GM21825 (cell line): ENCODE data around the gene TRAPPC13.
"Not testable (repeated sequence)": the region's sequence is repeated elsewhere in the genome, so short reads cannot be mapped to it uniquely, and the experiment has no call there.

Experiments used
- ATAC-seq: cut with Tn5 transposase; IDR thresholded peaks from one replicate; pipeline ENCODE4 v1.9.1; 2021; ENCODE audit warnings: mild to moderate bottlenecking, moderate library complexity; ENCODE audit not compliant: unreplicated experiment

The TRAPPC13 gene, protein sequence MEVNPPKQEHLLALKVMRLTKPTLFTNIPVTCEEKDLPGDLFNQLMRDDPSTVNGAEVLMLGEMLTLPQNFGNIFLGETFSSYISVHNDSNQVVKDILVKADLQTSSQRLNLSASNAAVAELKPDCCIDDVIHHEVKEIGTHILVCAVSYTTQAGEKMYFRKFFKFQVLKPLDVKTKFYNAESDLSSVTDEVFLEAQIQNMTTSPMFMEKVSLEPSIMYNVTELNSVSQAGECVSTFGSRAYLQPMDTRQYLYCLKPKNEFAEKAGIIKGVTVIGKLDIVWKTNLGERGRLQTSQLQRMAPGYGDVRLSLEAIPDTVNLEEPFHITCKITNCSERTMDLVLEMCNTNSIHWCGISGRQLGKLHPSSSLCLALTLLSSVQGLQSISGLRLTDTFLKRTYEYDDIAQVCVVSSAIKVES

DNA sequence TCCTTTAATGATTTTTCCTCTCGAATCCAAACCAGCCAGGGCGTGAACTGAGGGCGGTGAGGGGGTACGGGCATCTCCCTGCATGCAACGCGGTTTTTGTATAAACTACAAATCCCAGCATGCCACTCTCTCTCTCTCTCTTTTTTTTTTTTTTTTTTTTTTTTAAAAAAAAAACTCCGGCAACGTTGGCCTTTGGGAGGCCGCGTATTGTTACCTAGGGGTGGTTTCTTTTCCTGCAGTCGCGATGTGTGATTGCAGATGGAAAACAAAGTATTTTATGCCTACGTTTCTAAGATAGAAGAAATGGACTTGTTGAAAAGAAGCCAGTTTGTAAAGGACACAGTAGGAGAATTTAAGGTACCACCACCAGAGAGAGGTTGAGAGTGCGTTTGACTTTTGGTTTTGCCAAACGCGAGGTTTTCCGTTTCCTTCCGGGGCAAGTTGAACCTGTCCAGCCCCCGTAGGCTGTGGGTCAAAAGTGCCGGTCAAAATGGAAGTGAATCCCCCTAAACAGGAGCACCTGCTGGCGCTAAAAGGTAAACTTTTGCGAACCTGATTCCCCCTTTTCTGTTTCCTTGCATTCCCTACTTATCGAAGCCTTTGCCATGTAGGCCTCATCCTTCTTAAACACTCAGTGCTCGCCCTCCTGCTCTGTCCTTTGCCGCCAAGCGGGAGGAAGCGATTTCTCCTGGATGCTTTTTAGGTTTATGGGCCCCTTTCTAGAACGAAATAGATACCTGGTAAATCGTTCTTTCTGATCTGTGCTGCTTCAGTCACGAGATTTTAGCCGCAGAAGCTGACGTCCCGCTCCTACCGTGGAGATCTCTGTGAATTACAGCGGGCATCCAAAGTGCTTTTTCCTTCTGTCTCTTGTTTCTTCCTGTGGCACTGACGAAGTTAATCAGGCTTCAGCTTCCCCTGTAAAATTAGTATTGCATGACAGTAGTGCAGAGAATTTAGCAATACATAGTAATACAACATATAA, at the start of gene TRAPPC13, which contains the start of gene SHLD3:
TSS of gene TRAPPC13 (plus strand) at position 457 of the 985 bp plus-strand sequence. CDS start at position 491, 34 bp downstream.
TSS of gene SHLD3 (plus strand) at position 457 of the 985 bp plus-strand sequence. CDS start 4,561 bp downstream, outside the sequence.
- ATAC-seq, result peak; percentile 65

DNA sequence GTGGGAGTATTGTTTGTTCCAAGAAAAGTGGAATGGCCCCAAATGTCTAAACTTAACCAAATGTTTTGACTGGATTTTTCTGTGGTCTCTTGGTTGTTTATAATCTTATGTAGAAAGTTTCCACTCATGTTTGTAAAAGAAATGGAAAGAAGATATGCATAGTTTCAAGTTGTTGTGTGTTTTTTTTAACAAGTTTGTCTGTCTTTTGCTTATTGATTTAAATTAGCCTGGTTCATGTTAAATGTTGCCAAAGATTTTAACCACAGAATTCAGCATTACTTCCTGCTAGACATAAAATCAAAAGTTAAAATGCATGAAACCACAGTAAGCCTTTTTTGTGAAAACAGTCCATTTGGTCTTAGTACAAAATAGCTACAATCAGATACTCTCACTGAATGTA, 47.7 kb upstream of the TRAPPC13 start:
- no peak for ATAC-seq

DNA sequence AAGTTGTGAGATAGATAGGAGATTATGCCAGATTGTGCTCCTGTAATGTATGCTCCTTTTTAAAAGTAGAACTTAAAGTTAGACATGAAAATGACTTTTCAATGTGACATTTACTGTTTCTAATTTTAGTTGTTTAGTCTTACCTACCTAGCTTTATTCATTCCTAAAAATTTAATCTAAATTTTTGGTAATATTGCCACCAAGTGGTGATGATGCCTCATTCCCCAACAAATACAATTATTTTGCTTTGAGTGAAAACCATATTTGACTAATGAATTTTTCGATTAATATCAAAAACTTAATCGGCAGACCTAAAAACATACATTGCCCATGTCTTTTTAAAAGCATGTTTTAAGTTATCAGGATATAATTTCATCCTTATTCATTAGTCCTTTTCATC, 36.1 kb upstream of the TRAPPC13 start:
- no peak for ATAC-seq

DNA sequence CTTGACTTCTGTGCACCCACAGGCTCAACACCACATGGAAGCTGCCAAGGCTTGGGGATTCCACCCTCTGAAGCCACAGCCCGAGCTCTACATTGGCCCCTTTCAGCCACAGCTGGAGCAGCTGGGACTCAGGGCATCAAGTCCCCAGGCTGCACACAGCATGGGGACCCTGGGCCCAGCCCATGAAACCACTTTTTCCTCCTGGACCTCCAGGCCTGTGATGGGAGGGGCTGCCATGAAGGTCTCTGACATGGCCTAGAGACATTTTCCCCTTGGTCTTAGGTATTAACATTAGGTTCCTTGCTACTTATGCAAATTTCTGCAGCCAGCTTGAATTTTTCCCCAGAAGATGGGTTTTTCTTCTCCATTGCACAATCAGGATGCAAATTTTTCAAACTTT, 23.1 kb upstream of the TRAPPC13 start:
- ATAC-seq, result not testable (repeated sequence)

DNA sequence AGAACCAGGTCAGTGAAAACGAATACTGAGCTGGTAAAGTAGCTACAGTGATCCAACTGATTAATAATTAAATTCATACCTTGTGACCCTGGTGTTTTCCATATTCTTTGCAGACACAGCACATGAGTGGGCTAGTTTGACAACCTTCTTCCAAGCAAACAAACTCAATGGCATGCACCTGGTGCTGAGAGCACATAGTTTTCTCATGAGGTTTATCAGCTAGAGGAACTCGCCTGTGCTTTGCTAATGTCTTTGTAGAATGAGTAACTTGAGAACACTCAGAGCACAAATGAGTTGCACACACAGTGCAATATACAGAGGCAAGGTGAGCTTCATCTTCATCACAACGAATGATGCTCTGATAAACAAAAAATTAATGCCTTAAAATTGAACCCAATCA, 13.3 kb upstream of the TRAPPC13 start:
- no peak for ATAC-seq

DNA sequence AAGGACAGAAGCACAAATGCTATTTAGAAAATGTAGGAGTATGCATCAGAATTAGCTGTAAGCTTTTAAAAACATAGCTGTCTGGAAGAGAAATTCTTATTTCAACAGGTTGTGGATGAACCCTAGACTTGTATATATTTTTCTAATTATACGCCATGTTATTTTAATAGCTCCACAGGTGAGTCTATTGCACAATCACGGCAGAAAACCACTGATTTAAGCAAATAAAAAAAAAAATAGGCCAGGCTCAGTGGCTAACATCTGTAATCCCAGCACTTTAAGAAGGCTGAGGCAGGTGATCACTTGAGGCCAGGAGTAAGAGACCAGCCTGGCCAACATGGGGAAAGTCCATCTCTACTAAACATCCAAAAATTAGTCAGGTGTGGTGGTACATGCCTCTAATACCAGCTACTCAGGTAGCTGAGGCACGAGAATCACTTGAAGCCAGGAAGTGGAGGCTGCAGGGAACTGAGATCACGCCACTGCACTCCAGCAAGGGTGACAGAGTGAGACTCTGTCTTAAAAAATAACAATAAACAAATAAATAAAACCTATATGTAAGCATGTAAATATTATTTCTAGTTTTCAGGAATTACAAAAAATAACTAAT, 12.4 kb upstream of the TRAPPC13 start:
- no peak for ATAC-seq

DNA sequence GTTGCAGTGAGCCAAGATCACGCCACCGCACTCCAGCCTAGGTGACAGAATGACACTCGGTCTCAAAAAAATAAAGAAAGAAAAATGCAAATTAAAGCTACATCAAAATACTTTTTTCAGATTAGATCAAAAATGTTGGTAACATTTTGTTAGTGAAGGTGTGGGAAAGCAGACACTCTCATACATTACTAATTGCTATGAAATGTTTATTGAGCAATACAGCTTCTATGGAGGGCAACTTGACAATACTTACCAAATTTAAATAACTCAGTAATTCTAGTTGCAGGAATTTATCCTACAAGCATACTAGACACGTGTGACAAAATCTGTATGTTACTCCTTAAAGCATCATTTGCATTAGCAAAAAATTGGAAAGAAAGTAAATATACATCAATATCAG, 4.8 kb upstream of the TRAPPC13 start:
- ATAC-seq, result no peak

DNA sequence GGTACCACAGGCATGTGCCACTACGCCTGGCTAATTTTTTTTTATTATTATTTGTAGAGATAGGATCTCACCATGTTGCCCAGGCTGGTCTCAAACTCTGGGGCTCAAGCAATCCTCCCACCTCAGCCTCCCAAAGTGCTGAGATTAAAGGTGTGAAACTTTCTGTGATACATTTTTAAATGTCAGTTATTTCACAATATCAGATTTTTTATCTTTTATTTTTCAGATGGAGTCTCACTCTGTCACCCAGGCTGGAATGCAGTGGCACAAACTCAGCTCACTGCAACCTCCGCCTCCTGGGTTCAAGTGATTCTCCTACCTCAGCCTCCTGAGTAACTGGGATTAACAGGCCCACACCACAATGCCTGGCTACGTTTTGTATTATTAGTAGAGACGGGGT, 2.9 kb upstream of the TRAPPC13 start:
- ATAC-seq, result not testable (repeated sequence)

DNA sequence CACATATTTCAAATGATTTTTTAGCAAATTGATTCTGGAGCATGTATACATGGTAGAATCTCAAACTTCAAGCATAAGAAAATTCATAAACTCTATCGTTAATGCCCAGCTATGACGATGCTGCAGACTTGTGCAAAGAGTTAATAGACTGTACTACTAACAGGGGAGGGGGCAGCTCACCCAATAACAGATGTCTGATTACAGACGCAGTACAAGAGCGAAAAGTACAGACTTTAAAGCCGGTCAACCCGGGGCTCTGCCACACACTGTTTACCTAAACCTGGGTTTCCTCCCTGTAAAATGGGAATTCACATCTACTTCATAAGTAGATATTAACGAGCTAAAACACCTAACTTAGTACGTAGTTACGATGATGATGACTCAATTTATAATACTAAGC, 1.3 kb upstream of the TRAPPC13 start:
- ATAC-seq, result no peak

DNA sequence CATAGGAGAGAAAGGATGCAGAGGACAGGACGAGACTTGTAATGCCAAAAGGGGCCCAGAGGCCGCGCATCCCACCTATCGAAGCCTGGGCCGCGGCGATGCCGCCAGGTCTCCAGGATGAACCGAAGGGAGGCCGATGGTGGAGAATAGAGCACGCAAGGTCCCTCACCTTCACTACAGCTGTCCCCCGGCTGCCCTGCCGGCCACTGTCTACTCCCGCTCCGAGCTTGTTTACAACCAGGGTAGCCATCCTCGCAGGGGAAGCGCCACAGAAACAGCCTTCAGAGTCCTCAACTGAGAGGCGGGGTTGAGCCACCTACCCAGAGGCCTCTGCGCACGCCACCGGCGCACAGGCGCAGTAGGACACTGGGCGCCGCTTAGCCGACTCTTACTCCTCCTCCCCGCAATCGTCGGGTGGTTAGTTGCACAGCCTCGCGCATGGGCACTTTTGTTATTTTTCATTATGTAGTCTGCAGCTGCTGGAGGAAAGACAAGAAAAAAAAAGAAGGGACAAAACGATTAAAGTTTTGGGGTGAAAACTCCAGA, 729 bp upstream of the TRAPPC13 start, which contains the start of gene TRIM23:
TSS of gene TRIM23 (minus strand) at position 309 of the 546 bp plus-strand sequence. CDS start at position 250, 59 bp downstream.
- peak; percentile 96 for ATAC-seq

DNA sequence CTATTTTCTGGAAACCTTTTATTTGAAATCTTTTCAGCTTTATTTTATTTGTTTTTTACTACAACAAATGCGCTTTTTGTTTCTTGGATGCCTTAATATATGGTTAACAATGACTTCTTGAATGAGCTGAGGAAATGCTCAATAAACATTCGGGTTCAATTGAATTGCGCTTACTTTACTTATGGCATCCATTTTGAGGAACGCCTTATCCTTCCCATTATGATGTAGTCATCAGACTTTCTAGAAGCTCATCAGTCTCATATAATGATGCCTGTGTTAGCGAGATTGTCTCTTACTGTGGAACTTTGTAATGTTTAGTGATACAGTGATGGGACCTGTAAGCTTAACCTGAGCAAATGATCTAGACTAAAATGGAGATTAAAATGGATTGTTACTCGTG, 916 bp downstream of the TRAPPC13 start:
- no peak for ATAC-seq

DNA sequence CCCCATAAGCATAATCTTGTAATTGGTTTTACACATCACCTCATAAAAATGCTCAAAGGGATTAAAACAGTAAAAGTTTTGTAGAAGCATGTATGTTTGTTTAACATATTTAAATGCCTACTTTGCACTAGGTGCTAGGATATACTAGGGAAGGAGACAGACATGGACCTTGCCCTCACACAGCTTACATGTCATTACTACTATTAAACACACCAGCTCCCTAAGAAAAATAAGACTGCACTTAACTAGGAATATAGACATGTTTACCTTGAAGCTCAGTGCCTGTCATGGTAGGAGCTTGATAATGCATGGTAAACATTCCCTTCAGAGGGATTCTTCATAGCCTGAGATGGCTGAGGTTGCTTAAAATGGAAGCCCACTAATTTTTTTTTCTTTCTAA, 6.2 kb downstream of the TRAPPC13 start:
- no peak for ATAC-seq

DNA sequence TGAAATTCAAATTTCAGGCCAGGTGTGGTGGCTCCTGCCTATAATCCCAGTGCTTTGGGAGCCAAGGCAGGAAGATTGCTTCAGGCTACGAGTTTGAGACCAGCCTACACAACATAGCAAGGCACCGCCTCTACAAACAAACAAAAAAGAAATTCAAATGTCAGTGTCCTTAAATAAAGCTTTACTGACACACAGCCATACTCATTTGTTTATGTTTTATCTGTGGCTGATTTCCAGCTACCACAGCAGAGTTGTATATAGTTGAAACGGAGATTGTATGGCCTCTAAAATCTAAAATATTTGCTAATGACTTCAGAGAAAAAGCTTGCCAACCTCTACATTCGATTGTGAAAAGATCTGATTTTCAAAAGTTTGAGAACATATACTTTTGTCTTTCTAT, 15.4 kb downstream of the TRAPPC13 start:
- no peak for ATAC-seq

DNA sequence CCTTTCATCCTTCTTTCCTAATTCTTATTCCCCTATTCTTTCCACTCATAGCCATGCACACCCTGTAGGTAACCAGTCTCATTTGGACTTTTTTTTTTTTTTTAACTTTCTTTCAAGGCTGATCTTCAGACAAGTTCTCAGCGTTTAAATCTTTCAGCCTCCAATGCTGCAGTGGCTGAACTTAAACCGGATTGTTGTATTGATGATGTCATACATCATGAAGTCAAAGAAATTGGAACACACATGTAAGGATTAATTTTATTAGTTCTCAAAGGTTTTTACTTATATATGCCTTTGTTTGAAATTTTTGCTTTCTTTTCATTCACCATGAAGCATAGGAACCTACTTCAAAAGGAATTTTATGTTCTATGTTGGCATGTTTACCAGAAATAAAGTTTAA, 22.1 kb downstream of the TRAPPC13 start:
- no peak for ATAC-seq

DNA sequence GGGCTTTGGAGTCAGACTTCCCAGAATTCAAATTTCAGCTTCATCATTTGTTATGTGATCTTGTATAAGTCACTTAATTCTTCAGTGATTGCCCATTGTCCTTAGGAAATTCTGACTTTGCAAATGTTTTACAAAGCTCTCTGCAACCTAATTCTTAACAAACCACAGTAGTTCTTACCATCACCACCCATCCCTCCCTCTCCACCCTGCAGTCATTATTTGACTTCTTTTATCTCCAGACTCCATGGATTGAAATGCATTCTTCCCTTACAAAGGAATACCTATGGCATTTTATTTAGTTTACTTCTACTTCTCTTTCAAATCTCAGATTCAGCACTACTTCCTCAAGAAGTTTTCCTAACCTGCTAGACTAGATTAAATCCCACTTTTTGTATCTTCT, 23.1 kb downstream of the TRAPPC13 start:
- no peak for ATAC-seq

DNA sequence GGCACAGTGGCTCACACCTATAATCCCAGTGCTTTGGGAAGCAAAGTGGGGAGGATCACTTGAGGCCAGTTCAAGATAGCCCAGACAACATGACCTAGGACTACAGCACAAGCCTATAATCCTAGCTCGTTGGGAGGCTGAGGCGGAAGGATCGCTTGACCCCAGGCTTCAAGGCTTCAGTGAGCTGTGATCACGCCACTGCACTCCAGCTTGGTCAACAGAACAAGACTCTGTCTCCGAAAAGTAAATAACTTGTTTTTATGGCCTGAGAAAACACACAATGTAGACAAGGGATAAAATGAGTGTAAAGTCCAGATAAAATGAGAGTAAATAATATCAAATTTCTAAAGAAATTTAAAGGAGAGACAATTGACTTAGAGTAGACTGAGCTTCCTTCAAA, 26.3 kb downstream of the TRAPPC13 start:
- ATAC-seq, result no peak

DNA sequence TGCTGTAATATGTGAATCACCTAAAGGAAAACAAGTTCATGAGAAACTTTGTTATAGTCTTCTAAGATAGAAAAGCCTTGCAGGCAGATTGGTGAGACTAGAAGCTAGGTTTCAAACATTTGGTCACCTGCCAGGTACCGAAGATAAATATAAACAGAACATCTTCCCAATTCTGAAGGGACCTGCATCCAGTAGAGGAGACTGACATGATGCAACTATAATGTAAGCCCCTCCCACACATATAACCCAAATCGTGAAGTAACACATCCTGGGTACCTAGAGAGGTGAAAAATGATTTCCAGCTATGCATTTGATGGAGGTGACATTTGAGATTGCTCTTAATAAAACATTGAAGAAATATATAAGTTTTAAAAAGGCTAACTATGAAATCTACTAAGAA, 29.9 kb downstream of the TRAPPC13 start:
- ATAC-seq, result no peak

DNA sequence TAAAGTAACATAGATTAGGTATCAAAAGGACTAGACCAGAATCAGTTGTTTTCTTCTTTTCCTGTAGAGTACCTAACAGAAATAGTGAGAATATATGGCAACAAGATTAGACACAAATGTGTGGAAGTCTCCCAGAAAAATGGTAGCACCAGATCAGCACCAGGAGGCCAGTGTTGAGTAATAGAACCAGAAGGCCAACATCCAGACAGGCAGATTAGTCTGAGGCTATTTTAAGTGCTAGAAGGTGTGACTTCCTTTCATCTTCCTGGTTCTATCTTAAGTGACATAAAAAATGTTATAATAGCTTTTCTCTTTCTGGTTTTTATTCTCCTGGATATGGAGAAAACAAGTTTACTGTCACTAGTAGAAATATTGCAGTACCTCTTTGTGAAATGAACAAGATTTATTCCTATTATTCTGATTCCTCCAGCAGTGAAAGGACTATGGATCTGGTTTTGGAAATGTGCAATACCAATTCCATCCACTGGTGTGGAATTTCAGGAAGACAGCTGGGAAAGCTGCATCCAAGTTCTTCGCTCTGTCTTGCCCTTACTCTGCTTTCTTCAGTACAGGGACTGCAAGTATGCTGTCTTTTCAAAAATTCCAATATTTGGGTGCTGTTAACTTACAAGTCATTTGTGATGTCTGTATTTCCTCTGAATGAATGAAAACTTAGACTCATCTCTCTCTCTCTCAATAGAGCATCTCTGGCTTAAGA, 39.1 kb downstream of the TRAPPC13 start:
- no peak for ATAC-seq

DNA sequence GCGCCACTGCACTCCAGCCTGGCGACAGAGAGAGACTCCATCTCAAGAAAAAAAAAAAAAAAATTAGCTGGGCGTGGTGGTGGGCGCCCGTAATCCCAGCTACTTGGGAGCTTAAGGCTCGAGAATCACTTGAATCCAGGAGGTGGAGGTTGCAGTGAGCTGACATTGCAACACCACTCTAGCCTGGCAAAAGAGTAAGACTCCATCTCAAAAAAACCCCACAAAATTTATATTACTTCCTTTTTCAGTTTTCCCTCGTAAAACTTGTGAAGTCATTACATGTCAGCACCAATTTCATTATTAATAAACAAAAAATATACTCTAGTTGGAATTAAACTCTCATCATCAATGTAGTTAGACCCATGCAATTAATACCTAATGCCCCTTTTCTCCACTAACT, 43.9 kb downstream of the TRAPPC13 start:
- no peak for ATAC-seq

DNA sequence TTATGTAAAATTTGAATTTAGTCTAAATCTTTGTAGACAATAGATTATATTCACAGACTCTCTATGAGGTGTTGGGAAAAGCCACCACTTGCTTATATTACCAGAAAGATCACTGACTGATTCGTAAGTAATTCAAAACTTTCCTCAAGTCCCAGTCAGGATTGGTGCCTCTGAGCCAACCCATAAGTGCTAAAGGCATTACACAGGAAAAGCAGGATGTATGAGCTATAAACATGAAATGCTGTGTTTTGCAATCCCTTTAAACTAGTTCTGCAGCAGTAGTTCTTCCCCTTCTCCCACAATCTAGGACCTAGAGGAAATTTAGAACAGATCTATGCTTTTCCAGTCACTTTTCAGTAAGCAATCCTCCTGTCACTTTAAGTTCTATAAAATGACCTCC, 48.0 kb downstream of the TRAPPC13 start:
- ATAC-seq, result no peak
